Prostate gland (tissue), 2 donors: ENCODE measurements around the gene CERCAM. TPM values are rescaled to one million over a fixed set of nuclear protein-coding genes. Genes with fewer than 3 reads are reported as not detected.

Experiments
- DNase-seq: peaks from one replicate; pipeline ENCODE4 v3.0.0-alpha.2; 2019; ENCODE audit warnings: low spot score
- H3K27ac ChIP-seq, 2 donors: fragments of 200-600 bp; sonication (generic); 2 replicates each; pipeline ENCODE4 v1.5.1; 2017 to 2019
- H3K27me3 ChIP-seq: fragments of 200-600 bp; sonication (generic); replicated peaks from 2 replicates; pipeline ENCODE4 v1.5.1; 2019; ENCODE audit not compliant: insufficient read depth
- H3K36me3 ChIP-seq, 2 donors: fragments of 200-600 bp; sonication (generic); 1 replicate in 1 of 2; 2 replicates in 1 of 2; pipeline versions ENCODE4 v1.5.1 to v1.8.1; 2017 to 2019
- H3K4me1 ChIP-seq: fragments of 200-600 bp; sonication (generic); replicated peaks from 2 replicates; pipeline ENCODE4 v1.5.1; 2019
- H3K4me3 ChIP-seq, 2 donors: fragments of 200-600 bp; sonication (generic); 2 replicates each; pipeline ENCODE4 v1.5.1; 2017 to 2019
- H3K9me3 ChIP-seq: fragments of 200-600 bp; sonication (generic); 2 replicates; pipeline ENCODE4 v1.5.1; 2017
- CTCF ChIP-seq, 4 experiments: fragments of 200-600 bp in 2 of 4; fragments of 450-650 bp in 2 of 4; sonication (generic) in 2 of 4; IDR thresholded peaks; 1 replicate in 3 of 4; 2 replicates in 1 of 4; pipeline ENCODE4 v1.5.1; 2016 to 2019; ENCODE audit warnings: antibody characterized with exemption in 4 of 4, mild to moderate bottlenecking in 2 of 4, moderate library complexity in 2 of 4
- POLR2A ChIP-seq: fragments of 450-650 bp; IDR thresholded peaks from one replicate; pipeline ENCODE4 v1.6.1; 2016; ENCODE audit warnings: antibody characterized with exemption, mild to moderate bottlenecking
- POLR2AphosphoS5 ChIP-seq: sonication (generic); formaldehyde crosslinking; IDR thresholded peaks from one replicate; pipeline ENCODE4 v1.6.1; 2017; ENCODE audit warnings: antibody characterized with exemption
- WGBS: methylation state at CpG from one replicate; pipeline ENCODE4 v1.1.5; 2018; 5-methylcytosine and 5-hydroxymethylcytosine counted together
- intact Hi-C: fragments of 100-400 bp; cut with DNase I; formaldehyde crosslinking; loops from one replicate; pipeline ENCODE4 v1.14.2; 2022
- total RNA-seq, 2 donors: library from RNA; depleted of rRNA; stranded (reverse); fragments of >200 nt; gene quantifications; one replicate each; pipeline ENCODE4 v1.1.0, GENCODE V29; 2016

CERCAM gene
- total RNA-seq: 10 to 100 TPM; 25.3 to 30.5 TPM

DNA sequence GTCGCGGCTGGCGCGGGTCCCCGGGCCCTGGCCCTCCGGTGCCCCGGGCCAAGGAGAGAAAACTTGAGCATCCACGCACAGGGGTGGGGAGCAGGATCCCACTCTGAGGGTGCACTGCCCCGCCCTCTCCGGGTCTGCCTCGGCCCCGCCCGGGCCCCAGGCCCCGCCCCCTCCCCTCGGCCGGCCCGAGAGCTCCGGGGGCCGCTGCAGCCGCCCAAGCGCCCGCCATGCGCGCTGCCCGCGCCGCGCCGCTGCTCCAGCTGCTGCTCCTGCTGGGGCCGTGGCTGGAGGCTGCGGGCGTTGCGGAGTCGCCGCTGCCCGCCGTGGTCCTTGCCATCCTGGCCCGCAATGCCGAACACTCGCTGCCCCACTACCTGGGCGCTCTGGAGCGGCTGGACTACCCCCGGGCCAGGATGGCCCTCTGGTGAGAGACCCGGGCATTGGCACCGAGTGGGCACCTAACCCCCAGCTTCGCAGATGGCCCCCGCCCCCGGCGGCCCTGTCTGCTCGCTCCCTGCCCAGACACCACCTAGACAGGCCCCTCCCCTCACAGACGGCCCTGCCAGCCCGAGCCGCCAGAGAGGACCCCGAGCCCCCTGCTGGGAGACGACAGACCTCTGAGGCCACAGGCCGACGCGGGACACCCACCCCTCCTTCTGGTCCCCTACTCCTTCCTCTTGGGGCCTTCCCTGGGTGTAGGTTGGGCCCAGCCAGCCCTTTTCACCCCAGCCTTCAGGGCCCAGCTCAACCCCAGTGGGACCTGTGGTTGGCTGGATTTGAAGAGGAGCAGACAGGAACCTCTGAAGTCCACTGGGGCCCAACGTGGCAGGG lies at the start of gene CERCAM:
CERCAM (plus strand) TSS at position 207 of the 831 bp plus-strand sequence; CDS start at position 228, 21 bp downstream.
- peak within 1 kb of the TSS; percentile 88 to 91 for H3K4me3 ChIP-seq
- no peaks in the 10 kb centered on the region for H3K4me1 ChIP-seq
- H3K36me3 ChIP-seq: no peaks in the 10 kb centered on the region
- no peak for TF ChIP-seq CTCF (IDR thresholded peaks at IDR 0.05)
- no peak for TF ChIP-seq POLR2A
- no peak for TF ChIP-seq POLR2AphosphoS5
- peak; percentile 42 for DNase-seq
- intact Hi-C loops: no loop called here
- peak within 1 kb of the TSS; percentile 78 to 84 for H3K27ac ChIP-seq
- no peaks in the 10 kb centered on the region for H3K27me3 ChIP-seq
- H3K9me3 ChIP-seq: no peaks in the 10 kb centered on the region
- under 1% methylated on average over 38 of the region's 59 CpGs for WGBS

DNA sequence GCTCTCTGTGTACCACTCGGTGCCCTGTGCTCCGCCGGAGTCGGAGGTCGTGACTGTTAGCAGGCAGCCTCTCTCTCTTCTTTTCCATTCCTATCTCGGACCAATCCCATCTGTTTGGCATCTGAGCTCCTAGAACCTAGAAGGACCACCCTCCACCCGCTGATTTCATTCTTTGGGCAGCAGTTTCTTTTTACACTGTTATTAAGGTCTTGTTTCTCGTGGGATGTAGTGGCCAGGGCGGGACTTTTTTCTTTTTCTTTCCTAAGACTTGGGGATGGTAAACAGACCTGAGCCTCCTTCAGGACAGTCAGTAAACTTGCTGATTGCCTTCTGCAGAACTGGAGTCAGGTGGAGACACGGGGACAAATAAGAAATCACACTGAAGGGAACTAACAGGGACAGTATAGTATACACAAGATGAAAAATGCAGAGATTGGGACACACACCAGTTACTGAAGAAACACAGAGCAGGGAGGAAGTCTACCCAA lies 49.0 kb upstream of the CERCAM start:
- Histone ChIP-seq H3K27ac (peak overlapping the region; percentile 89 to 91), H3K4me3 (peak overlapping the region; percentile 58 to 67), H3K4me1 (peaks cover 6% of the 10 kb centered on the region), H3K36me3 (peaks cover 0 to 5% of the 10 kb centered on the region in 2 donors), H3K9me3 (no peaks in the 10 kb centered on the region), H3K27me3 (no peaks in the 10 kb centered on the region)
- DNase-seq: no peak
- intact Hi-C loops: no loop called here
- TF ChIP-seq POLR2AphosphoS5 (no peak), CTCF (IDR thresholded peaks at IDR 0.05) (no peak), POLR2A (no peak)
- WGBS: under 1% methylated on average over 10 of the region's 10 CpGs

DNA sequence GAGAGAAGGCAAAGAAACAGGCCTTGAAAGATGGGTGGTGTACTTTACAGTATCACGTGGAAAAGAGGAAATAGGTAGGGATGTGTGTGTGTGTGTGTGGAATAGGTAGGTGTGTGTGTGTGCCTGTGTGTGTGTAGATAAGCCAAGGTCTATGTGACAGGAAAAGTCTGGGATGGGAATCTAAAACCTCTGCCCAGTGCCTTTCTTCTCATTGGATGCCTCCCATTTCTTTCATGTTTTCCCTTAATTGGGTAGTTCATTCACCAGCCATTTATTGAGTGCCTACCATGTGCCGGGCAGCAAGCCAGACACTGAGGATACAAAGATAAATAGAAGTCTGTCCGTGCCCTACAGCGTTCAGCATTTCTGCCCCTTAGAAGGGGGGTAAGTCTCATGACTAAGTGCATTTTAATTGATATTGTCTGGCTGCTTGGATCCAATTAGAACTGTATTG lies 48.4 kb upstream of the CERCAM start:
- Histone ChIP-seq H3K36me3 (peaks cover 0 to 5% of the 10 kb centered on the region in 2 donors), H3K4me3 (peak overlapping the region; percentile 58 to 67), H3K27ac (no peak overlapping the region), H3K4me1 (peaks cover 6% of the 10 kb centered on the region), H3K27me3 (no peaks in the 10 kb centered on the region), H3K9me3 (no peaks in the 10 kb centered on the region)
- WGBS: 23% methylated on average over 4 of the region's 4 CpGs
- intact Hi-C loops: no loop called here
- TF ChIP-seq POLR2A: no peak
- TF ChIP-seq POLR2AphosphoS5: no peak
- no peak for TF ChIP-seq CTCF (IDR thresholded peaks at IDR 0.05)
- no peak for DNase-seq

GRCh38 chr9:128372784-128373183 lies 47.9 kb upstream of the CERCAM start:
- 78% methylated on average over 1 of the region's 1 CpG for WGBS
- no peak for DNase-seq
- H3K27ac ChIP-seq: no peak overlapping the region
- intact Hi-C loops: no loop called here
- H3K4me1 ChIP-seq: peaks cover 6% of the 10 kb centered on the region
- peaks cover 0 to 5% of the 10 kb centered on the region in 2 donors for H3K36me3 ChIP-seq
- no peak overlapping the region for H3K4me3 ChIP-seq
- no peaks in the 10 kb centered on the region for H3K27me3 ChIP-seq
- no peak for TF ChIP-seq POLR2AphosphoS5
- TF ChIP-seq POLR2A: no peak
- no peak for TF ChIP-seq CTCF (IDR thresholded peaks at IDR 0.05)
- no peaks in the 10 kb centered on the region for H3K9me3 ChIP-seq
